Testis (tissue), 3 donors: ENCODE results near the gene LBX2. TPM values are rescaled to one million over a fixed set of nuclear protein-coding genes. Genes with fewer than 3 reads are reported as not detected.

Experiments used
- DNase-seq: peaks from one replicate; pipeline ENCODE4 v3.0.0-alpha.2; 2019
- H3K27ac ChIP-seq, 2 donors: fragments of 200-600 bp; sonication (generic); one replicate each; pipeline ENCODE4 v1.5.1; 2019
- H3K27me3 ChIP-seq: fragments of 200-600 bp; sonication (generic); one replicate; pipeline ENCODE4 v1.5.1; 2019
- H3K36me3 ChIP-seq: fragments of 200-600 bp; sonication (generic); one replicate; pipeline ENCODE4 v1.5.1; 2017; ENCODE audit warnings: low read depth; ENCODE audit errors: missing control alignments
- H3K4me1 ChIP-seq: fragments of 200-600 bp; sonication (generic); one replicate; pipeline ENCODE4 v1.5.1; 2019
- H3K4me3 ChIP-seq, 2 donors: fragments of 200-600 bp; sonication (generic); one replicate each; pipeline ENCODE4 v1.5.1; 2017 to 2019
- H3K9me3 ChIP-seq: fragments of 200-600 bp; sonication (generic); one replicate; pipeline ENCODE4 v1.5.1; 2017
- POLR2A ChIP-seq: fragments of 450-650 bp; IDR thresholded peaks from one replicate; pipeline ENCODE4 v1.6.1; 2017; ENCODE audit warnings: antibody characterized with exemption, mild to moderate bottlenecking, moderate library complexity
- WGBS, 2 donors: methylation state at CpG; one replicate each; pipeline ENCODE4 v1.1.5; 2018; 5-methylcytosine and 5-hydroxymethylcytosine counted together
- intact Hi-C: fragments of 100-400 bp; cut with DNase I; formaldehyde crosslinking; loops from one replicate; pipeline ENCODE4 v1.15.1; 2023; ENCODE audit warnings: low total_unique reads
- polyA plus RNA-seq: library from polyadenylated mRNA; stranded (reverse); fragments of 350-450 nt; fragmentation: Illumina TruSeq; extraction: RNeasy Lipid Tissue Mini Kit (QIAGEN cat#74804); gene quantifications from one replicate; pipeline ENCODE4 v1.2.3, GENCODE V29; 2014; ENCODE audit warnings: low read depth, low replicate concordance; ENCODE audit not compliant: insufficient read depth
- total RNA-seq, 2 donors: library from RNA; depleted of rRNA; stranded (reverse); fragments of >200 nt; gene quantifications; one replicate each; pipeline ENCODE4 v1.2.3, GENCODE V29; 2016
- TF ChIP-seq, protein P1 (sequence below), 3 experiments: fragments of 450-650 bp in 2 of 3; fragments of 200-600 bp in 1 of 3; sonication (generic) in 1 of 3; IDR thresholded peaks; one replicate each; pipeline ENCODE4 v1.5.1; 2016 to 2019; ENCODE audit warnings: antibody characterized with exemption in 3 of 3, mild to moderate bottlenecking in 2 of 3, moderate library complexity in 1 of 3

The LBX2 gene
- total and polyA plus RNA-seq, 3 donors from 2014 or later = 0.33 to 1.4 TPM; not detected in 1

GRCh38 chr2:74504591-74504990 is 5.2 kb upstream of the LBX2 start:
- peaks cover 7% of the 10 kb centered on the region for H3K4me1 ChIP-seq
- WGBS, 2 donors = 87 to 88% methylated on average over 3 of the region's 3 CpGs
- no peaks in the 10 kb centered on the region for H3K9me3 ChIP-seq
- no peak overlapping the region for H3K27ac ChIP-seq
- no peak overlapping the region for H3K4me3 ChIP-seq
- intact Hi-C loops = no loop called here
- no peak for TF ChIP-seq POLR2A
- TF ChIP-seq, protein P1, sequence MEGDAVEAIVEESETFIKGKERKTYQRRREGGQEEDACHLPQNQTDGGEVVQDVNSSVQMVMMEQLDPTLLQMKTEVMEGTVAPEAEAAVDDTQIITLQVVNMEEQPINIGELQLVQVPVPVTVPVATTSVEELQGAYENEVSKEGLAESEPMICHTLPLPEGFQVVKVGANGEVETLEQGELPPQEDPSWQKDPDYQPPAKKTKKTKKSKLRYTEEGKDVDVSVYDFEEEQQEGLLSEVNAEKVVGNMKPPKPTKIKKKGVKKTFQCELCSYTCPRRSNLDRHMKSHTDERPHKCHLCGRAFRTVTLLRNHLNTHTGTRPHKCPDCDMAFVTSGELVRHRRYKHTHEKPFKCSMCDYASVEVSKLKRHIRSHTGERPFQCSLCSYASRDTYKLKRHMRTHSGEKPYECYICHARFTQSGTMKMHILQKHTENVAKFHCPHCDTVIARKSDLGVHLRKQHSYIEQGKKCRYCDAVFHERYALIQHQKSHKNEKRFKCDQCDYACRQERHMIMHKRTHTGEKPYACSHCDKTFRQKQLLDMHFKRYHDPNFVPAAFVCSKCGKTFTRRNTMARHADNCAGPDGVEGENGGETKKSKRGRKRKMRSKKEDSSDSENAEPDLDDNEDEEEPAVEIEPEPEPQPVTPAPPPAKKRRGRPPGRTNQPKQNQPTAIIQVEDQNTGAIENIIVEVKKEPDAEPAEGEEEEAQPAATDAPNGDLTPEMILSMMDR (IDR thresholded peaks at IDR 0.05) = no peak
- peaks cover 4% of the 10 kb centered on the region for H3K36me3 ChIP-seq
- DNase-seq = no peak
- H3K27me3 ChIP-seq = no peaks in the 10 kb centered on the region

DNA sequence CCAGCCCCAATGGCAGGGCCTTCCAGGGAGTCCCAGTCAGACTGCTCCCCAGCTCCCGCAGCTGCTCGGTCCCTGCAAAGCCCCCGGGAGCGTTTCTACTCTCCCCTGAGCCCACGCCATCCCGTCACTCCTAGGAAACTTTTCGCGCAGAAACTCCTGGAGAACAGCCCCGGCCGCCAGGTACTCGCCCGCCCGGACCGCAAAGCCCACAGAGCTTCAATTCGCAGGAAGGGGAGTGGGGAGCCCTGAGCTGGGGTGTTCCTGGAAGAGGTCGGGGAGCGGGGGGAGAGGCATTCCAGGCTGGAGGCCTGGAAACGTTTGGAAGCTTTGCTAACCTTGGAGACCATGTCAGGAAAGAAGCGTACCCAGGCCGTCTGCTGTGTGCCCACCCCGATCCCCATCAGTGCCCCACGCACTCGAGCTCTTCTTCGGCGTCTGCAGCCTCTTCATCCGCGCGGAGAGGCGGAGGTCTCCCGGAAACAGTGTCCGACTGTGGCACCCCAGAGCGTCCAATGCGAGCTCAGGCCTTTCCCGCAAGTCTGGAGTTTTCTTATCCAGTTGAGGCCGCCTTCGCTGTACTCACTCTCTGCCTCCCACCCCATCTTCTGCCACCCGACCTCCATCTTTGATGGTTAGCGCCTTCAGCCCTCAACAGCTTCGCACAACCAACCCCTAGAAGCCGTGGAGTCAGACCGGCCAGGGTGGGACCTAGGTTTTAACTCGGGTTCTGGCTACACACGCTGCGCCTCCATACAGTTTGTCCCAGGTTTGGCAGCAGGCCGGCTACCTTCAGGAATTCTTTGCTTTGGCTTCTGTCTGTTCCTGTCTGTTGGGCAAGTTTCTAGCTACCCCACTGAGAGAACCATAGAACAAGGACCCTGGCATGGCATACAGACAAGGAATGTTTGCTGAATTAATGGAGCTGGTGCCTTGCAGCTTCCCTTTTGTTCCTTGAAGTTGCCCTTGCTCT is 4.4 kb upstream of the LBX2 start:
- Histone ChIP-seq H3K4me1 (peaks cover 14% of the 10 kb centered on the region), H3K4me3 (peak overlapping the region; percentile 39 to 51), H3K9me3 (no peaks in the 10 kb centered on the region), H3K27me3 (no peaks in the 10 kb centered on the region), H3K36me3 (peaks cover 4% of the 10 kb centered on the region), H3K27ac (no peak overlapping the region)
- intact Hi-C loops = no loop called here
- TF ChIP-seq, protein P1 (IDR thresholded peaks at IDR 0.05) = no peak
- TF ChIP-seq POLR2A = no peak
- 47 to 51% methylated on average over 21 to 45 of the region's 45 CpGs for WGBS, 2 donors
- no peak for DNase-seq

DNA sequence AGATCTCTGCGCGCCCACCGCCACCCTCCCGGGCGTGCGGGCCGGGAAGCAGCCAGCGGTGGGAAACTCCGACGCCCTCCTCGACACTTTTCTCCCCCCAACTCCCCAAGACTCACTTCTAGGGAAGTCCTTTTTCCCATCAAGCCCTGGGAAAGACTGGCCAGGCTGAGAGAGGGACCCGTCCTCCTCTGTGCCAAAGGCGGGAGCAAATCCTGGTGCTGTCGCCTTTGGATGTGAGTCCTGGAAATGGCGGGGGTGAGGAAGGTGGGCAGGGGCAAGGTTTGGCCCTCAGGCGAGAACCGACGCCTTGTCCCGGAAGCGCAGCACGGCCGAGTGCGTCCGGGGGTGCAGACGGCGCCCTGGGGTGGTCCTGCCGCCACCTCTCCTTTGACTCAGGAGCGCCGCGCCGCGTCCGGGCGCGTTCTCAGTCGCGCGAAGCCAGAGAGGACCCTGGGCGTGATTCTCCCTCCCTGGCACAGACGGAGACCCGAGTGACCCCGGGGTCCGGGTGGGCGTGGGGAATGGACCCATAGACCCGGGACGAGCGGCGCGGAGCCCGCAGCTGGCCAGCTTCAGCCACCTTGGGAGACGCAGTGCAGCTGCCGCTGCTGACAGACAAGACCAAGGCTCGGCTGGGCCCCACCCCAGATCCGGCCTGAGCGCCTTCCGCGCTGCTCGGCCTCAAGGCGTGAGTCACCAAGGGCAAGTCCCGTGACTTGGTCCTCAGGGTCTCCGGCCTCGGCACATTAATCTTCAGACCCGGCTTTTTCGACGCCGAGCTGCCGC is 3.5 kb upstream of the LBX2 start:
- peaks cover 13% of the 10 kb centered on the region for H3K4me1 ChIP-seq
- peak overlapping the region; percentile 39 to 51 for H3K4me3 ChIP-seq
- no peak overlapping the region for H3K27ac ChIP-seq
- H3K27me3 ChIP-seq = no peaks in the 10 kb centered on the region
- TF ChIP-seq, protein P1 (IDR thresholded peaks at IDR 0.05) = no peak
- no peak for TF ChIP-seq POLR2A
- H3K36me3 ChIP-seq = peaks cover 4% of the 10 kb centered on the region
- WGBS, 2 donors = 1 to 3% methylated on average over 20 to 65 of the region's 67 CpGs
- peak; percentile 64 for DNase-seq
- H3K9me3 ChIP-seq = no peaks in the 10 kb centered on the region
- intact Hi-C loops = no loop called here

- intact Hi-C loops = no loop called here
- 12 to 13% methylated on average over 31 to 32 of the region's 32 CpGs for WGBS, 2 donors
- Histone ChIP-seq H3K4me1 (peaks cover 18% of the 10 kb centered on the region), H3K9me3 (no peaks in the 10 kb centered on the region), H3K27me3 (no peaks in the 10 kb centered on the region), H3K36me3 (peaks cover 4% of the 10 kb centered on the region), H3K27ac (no peak overlapping the region), H3K4me3 (peak overlapping the region; percentile 39 to 51)
- TF ChIP-seq POLR2A = no peak
- no peak for DNase-seq
These were observed 2.8 kb upstream of the LBX2 start for GRCh38 chr2:74502147-74502719.
